ENCODE results near the gene ANO4. TPM values are rescaled to one million over a fixed set of nuclear protein-coding genes. Genes with fewer than 3 reads are reported as not detected.

ANO4 gene
- total RNA-seq, result 0.43 and 1.9 TPM in 2 replicates

DNA sequence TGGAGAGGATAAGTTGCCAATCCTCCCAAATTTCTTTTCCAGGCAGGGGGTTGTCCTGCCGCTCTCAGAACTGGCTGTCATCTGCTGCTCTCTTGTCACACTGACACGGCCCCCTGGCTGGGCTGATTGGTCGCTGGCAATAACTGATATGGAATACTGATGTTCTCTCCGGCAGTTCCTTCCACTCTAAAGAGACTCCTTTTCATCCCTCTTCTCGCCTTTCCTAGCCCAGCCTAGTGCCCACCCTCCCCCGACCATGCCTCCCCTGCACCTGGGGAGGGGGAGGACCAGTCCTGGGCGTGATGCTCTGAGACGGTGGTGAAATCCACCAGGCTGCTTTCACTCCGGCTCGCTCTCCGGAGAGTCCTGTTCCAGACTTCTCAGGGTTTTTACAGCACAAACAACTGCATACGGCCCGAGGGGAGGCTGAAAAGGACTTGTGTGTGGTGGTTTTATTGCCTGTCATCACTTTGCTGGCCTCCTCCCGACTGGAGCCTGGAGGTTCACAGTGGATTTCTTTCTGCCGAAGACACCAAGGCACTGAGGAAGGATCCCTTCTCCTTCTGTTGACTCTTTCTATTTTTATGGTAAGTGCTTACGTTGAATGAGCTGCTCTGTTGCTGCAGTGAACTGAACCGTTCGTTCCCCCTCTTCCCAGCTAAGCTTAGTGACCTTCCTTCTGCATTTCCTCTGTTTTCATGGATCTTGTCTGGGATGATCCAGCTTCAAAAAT is at the start of gene ANO4:
ANO4 (plus strand) TSS at position 336 of the 733 bp plus-strand sequence. CDS start 107,010 bp downstream, outside the sequence.

Other genes starting within 250 kb of the ANO4 start
- 0.64 and 3.1 TPM in 2 replicates for gene GAS2L3, start 221.1 kb upstream of the ANO4 start, total RNA-seq